Left ventricle myocardium superior (tissue), 1 donor: ENCODE results near the gene MED25. TPM values are rescaled to one million over a fixed set of nuclear protein-coding genes. Genes with fewer than 3 reads are reported as not detected.

Experiments used
- ATAC-seq: fragments of 200-7000 bp; cut with Tn5 transposase; one replicate; pipeline ENCODE4 v1.9.1; 2020; ENCODE audit warnings: mild to moderate bottlenecking, moderate library complexity
- DNase-seq: peaks from one replicate; pipeline ENCODE4 v3.0.0-alpha.2; 2020
- intact Hi-C: fragments of 100-400 bp; cut with micrococcal nuclease; formaldehyde crosslinking; loops from one replicate; pipeline ENCODE4 v1.11.0; 2022
- total RNA-seq: library from RNA; stranded (reverse); fragmentation: NEBNext Ultra II Directional; extraction: Animal tissue kit (Norgen Biotek cat#: 25700); gene quantifications from one replicate; pipeline ENCODE4 v1.2.1, GENCODE V29; 2021
- donor health status: DM: no; HTN: yes; CAD: no; lungs with severe emphysema.

Gene MED25
- total RNA-seq, 1 donor from 2014 or later: 68.5 TPM

- DNase-seq (no peak), ATAC-seq (no peak)
- intact Hi-C loops: no loop called here
Measured at GRCh38 chr19:49853852-49854377, 35.8 kb downstream of the MED25 start.

- DNase-seq: no peak
- intact Hi-C loops: no loop called here
- ATAC-seq: no peak
Measured at GRCh38 chr19:49854378-49855263, 36.5 kb downstream of the MED25 start.

- ATAC-seq: no peak
- DNase-seq: no peak
- intact Hi-C loops: no loop called here
Measured at GRCh38 chr19:49855277-49855675, 37.2 kb downstream of the MED25 start.

- ATAC-seq (no peak), DNase-seq (no peak)
- intact Hi-C loops: no loop called here
Measured at GRCh38 chr19:49855676-49856573, 37.8 kb downstream of the MED25 start.

- DNase-seq (no peak), ATAC-seq (no peak)
- intact Hi-C loops: no loop called here
Measured at GRCh38 chr19:49856574-49857021, 38.5 kb downstream of the MED25 start.

GRCh38 chr19:49857061-49857837 is 39.2 kb downstream of the MED25 start:
- intact Hi-C loops: no loop called here
- ATAC-seq: no peak

GRCh38 chr19:49857838-49858087 is 39.7 kb downstream of the MED25 start:
- ATAC-seq: no peak
- intact Hi-C loops: no loop called here
- no peak for DNase-seq

More at GRCh38 chr19:49857061-49857837, 39.2 kb downstream of the MED25 start:
- DNase-seq: no peak

GRCh38 chr19:49858088-49858985 is 40.2 kb downstream of the MED25 start:
- intact Hi-C loops: no loop called here
- ATAC-seq: no peak
- no peak for DNase-seq

GRCh38 chr19:49859682-49860335 is 41.7 kb downstream of the MED25 start:
- DNase-seq: no peak
- no peak for ATAC-seq
- intact Hi-C loops: no loop called here

DNA sequence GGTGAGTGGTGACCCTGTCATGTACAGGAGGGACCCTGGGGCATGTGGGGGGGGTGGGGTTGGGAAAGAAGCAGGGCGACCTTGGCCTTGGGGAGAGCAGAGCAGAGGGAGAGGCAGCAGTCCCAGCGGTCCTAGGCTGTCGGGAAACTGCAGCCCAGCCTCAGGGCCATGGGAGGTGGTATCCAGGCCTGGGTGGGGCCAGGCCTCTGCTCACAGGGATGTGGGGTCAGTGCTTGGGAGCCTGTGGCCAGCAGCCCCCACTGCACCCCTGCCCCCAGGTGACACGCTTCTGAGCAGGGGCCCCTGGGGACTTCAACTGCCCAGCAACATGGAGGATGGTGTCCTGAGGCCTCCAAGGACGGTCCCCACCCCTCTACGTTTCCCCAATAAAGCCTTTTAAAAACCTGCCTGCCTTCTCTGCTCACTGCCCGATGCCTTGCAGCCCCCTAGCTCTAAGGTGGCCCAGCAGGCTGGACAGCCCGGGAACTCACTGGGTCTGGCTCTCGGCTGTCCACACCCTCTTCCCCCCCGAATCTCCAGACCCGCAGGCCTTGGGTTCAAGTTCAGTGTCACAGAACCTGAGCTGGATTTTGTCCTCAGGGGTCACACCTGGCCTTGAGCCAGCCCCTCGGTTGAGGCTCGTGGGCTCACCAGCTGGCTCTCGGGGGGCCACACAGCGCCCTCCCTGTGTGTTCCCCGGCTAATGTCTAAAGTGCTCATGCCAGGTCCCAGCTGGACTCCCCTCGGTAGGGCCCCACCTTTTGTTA is 42.4 kb downstream of the MED25 start:
- DNase-seq: no peak
- ATAC-seq: no peak
- intact Hi-C loops: no loop called here

GRCh38 chr19:49861107-49861506 is 43.0 kb downstream of the MED25 start:
- peak; percentile 8 for ATAC-seq
- intact Hi-C loops: no loop called here
- peak; percentile 67 for DNase-seq

- ATAC-seq: no peak
- intact Hi-C loops: no loop called here
- peak; percentile 39 for DNase-seq
Measured at GRCh38 chr19:49861541-49862378, 43.7 kb downstream of the MED25 start.

DNA sequence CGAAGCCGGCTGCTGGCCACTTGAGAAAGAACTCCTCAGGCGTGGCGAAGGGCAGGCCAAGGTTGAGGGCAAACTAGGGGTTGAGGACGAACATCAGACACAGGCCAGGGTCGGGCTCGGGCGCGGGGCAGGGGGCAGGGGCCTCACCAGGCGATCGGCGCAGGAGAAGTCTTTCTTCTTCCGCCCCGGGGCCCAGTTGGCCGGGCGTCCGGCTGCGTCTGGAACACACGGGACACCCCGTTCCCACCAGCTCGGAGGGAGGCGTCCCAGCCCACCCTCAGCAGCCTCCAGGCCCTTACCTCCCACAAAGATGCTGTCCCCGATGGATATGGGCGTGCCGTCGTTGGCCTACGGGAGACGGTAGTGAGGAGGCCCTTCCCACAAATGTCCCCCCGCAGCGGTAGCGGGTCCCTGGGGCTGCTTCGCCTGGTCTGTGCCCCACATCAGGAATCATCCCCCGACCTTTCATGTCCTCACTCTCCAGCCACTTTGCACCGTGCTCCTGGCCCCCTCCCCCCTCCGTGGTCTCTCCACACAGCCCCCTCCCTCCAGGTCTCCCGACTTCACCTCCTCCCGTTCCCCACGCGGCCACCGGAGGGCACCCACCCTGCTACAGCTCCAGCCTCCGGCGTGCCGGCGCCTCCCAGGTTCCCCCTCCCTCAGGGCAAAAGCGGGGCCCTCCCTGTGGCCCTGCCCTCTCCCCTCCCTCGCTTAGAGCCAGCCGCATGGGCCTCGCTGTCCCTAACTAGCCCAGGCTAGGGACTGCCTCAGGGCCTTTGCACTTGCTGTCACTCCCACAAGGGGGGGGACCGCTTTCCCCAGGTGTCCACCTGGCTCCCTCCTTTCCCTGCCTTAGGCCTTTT is 44.5 kb downstream of the MED25 start:
- ATAC-seq: no peak
- peak; percentile 47 for DNase-seq
- intact Hi-C loops: no loop called here

DNA sequence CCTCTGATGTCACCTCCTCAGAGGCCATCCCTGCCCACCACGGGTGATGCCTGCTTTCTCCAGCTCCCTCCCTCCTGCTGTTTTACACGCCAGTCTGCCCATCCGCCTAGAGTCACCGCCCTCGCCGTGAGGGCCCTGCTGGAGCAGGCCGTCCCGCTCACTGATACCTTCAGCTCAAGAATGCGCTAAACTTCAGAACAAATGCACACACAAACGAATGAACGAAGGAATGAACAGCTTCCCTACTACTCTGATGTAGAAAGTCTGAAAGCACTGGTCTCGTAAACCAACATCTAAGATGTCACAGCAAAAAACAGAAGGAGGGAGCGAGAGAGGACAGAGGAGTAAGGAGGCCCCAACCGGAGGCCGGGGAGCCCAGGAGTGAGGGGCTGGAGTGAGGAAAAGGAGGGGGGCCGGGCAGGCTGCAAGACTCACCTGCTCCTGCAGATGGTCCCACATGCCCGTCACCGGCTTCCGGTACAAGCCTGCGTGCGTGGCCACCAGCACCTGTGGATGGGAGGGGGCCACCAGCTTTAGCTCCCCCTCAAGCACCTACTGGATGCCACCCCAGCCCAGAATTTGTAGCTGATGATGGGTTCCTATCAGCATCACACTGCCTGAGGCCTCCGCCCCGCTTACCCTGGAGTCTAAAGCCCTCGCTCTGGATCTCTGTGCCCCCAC is 45.3 kb downstream of the MED25 start:
- intact Hi-C loops: no loop called here
- ATAC-seq (no peak), DNase-seq (no peak)

GRCh38 chr19:49863935-49864320 is 45.8 kb downstream of the MED25 start:
- intact Hi-C loops: no loop called here
- ATAC-seq: no peak
- DNase-seq: no peak
